Panc1 (cell line): ENCODE results near the gene ELMOD3. TPM values are rescaled to one million over a fixed set of nuclear protein-coding genes. Genes with fewer than 3 reads are reported as not detected.

Experiments used
- ATAC-seq: fragments of 200-7000 bp; cut with Tn5 transposase; 2 replicates; pipeline ENCODE4 v1.9.1; 2020; ENCODE audit warnings: mild to moderate bottlenecking, moderate library complexity
- BruUV-seq: library from RNA; stranded (reverse); fragments of 400-500 nt; replicated peaks from 2 replicates; lab custom pipeline; 2021; lab: Mats Ljungman, UMichigan
- CTCF ChIA-PET: fragments of 300-600 bp; sonication (Branson Sonifier 250); formaldehyde crosslinking; loops from one replicate; lab custom pipeline; 2022; ENCODE audit warnings: antibody characterized with exemption; lab: Charles Lee
- POLR2A ChIA-PET: fragments of 300-600 bp; sonication (Branson Sonifier 250); formaldehyde crosslinking; loops from one replicate; lab custom pipeline; 2022; ENCODE audit warnings: antibody characterized with exemption; lab: Charles Lee
- DNase-seq: peaks from one replicate; pipeline ENCODE4 v3.0.0-alpha.2; 2010; ENCODE audit warnings: low read depth, low spot score
- H3K27ac ChIP-seq: 2 replicates; pipeline ENCODE4 v1.5.1; 2011; ENCODE audit warnings: mild to moderate bottlenecking, low read length, inconsistent platforms
- H3K27me3 ChIP-seq: fragments of 200-500 bp; sonication (Bioruptor generic); 2 replicates; pipeline ENCODE4 v1.6.0; 2014; ENCODE audit warnings: low read length, inconsistent platforms; ENCODE audit not compliant: control insufficient read depth, insufficient read depth
- H3K36me3 ChIP-seq: fragments of 200-500 bp; sonication (Bioruptor generic); 2 replicates; pipeline ENCODE4 v1.5.1; 2014; ENCODE audit warnings: inconsistent platforms, mild to moderate bottlenecking, low read length, moderate library complexity; ENCODE audit not compliant: control insufficient read depth, insufficient read depth
- H3K4me1 ChIP-seq: 2 replicates; pipeline ENCODE4 v1.5.1; 2011; ENCODE audit warnings: inconsistent platforms, mild to moderate bottlenecking, low read length, moderate library complexity; ENCODE audit not compliant: control insufficient read depth, insufficient read depth
- H3K4me3 ChIP-seq, 2 experiments: 2 replicates each; pipeline ENCODE4 v1.5.1; 2011 to 2012; ENCODE audit warnings: low read depth in 2 of 2, low read length in 2 of 2, mild to moderate bottlenecking in 2 of 2, inconsistent platforms in 1 of 2, moderate library complexity in 1 of 2
- H3K9me3 ChIP-seq: fragments of 200-500 bp; sonication (Bioruptor generic); 2 replicates; pipeline ENCODE4 v1.5.1; 2014; ENCODE audit warnings: low read depth, mild to moderate bottlenecking, inconsistent platforms, low read length, moderate library complexity; ENCODE audit not compliant: control insufficient read depth, insufficient read depth
- CTCF ChIP-seq: fragments of 450-650 bp; IDR thresholded peaks from 2 replicates; pipeline ENCODE4 v1.5.1; 2017; ENCODE audit warnings: mild to moderate bottlenecking
- POLR2AphosphoS5 ChIP-seq: IDR thresholded peaks from 2 replicates; pipeline ENCODE4 v1.6.1; 2012; ENCODE audit warnings: mild to moderate bottlenecking, low read depth, low read length, moderate library complexity
- REST ChIP-seq, 2 experiments: IDR thresholded peaks; 2 replicates each; pipeline ENCODE4 v1.6.1; 2011 to 2012; ENCODE audit warnings: low read depth in 2 of 2, control low read depth in 1 of 2, low read length in 1 of 2, mild to moderate bottlenecking in 1 of 2, moderate library complexity in 1 of 2; ENCODE audit not compliant: insufficient read depth in 1 of 2
- SIN3A ChIP-seq: IDR thresholded peaks from 2 replicates; pipeline ENCODE4 v1.6.1; 2012; ENCODE audit warnings: low read depth, mild to moderate bottlenecking, low read length, moderate library complexity, borderline replicate concordance; ENCODE audit not compliant: insufficient read depth
- TCF7L2 ChIP-seq: IDR thresholded peaks from 2 replicates; pipeline ENCODE4 v1.6.1; 2011; ENCODE audit warnings: mild to moderate bottlenecking, low read depth, low read length, inconsistent platforms
- in situ Hi-C: cut with HindIII; loops from 2 replicates; pipeline ENCODE4 v1.10.0; 2016; ENCODE audit warnings: low sequenced_read_pairs, low pct_unique_long_range_greater_than_20kb
- intact Hi-C: fragments of 100-400 bp; cut with micrococcal nuclease; formaldehyde crosslinking; loops from one replicate; pipeline ENCODE4 v1.10.0; 2022; ENCODE audit not compliant: unreplicated experiment
- total RNA-seq: library from RNA; stranded (reverse); gene quantifications from one replicate; pipeline ENCODE4 v1.2.1, GENCODE V29; 2021; ENCODE audit not compliant: unreplicated experiment

Gene ELMOD3
- total RNA-seq, 1 experiment from 2014 or later, result 14.8 TPM

GRCh38 chr2:85398426-85399182, 44.0 kb downstream of the ELMOD3 start:
- Histone ChIP-seq H3K27me3 (no peaks in the 10 kb centered on the region), H3K36me3 (no peaks in the 10 kb centered on the region), H3K4me1 (no peaks in the 10 kb centered on the region), H3K27ac (no peak overlapping the region), H3K9me3 (no peaks in the 10 kb centered on the region), H3K4me3 (no peak overlapping the region)
- ATAC-seq (no peak), DNase-seq (no peak)
- intact Hi-C loops (no loop called here), in situ Hi-C loops (no loop called here)
- no TSS peak for BruUV-seq
- TF ChIP-seq REST (IDR thresholded peaks at IDR 0.05; ENCODE audit: insufficient read depth in 1 of 2, low read depth in 2 of 2, low read length in 1 of 2) (no peak), TCF7L2 (no peak), SIN3A (no peak), POLR2AphosphoS5 (no peak), CTCF (no peak)
- CTCF ChIA-PET, result interaction anchor here (0.6 kb wide), 1 partner anchor 308 kb away, joined by 3 read pairs; no protein-coding TSS in a partner anchor
- POLR2A ChIA-PET, result no interaction called here

- Histone ChIP-seq H3K4me3 (no peak overlapping the region), H3K36me3 (no peaks in the 10 kb centered on the region), H3K27me3 (no peaks in the 10 kb centered on the region), H3K9me3 (no peaks in the 10 kb centered on the region; the same call in 1 of the 2 replicates), H3K27ac (no peak overlapping the region), H3K4me1 (no peaks in the 10 kb centered on the region)
- ATAC-seq, result no peak
- TF ChIP-seq CTCF, result no peak
- no peak for TF ChIP-seq REST (IDR thresholded peaks at IDR 0.05; ENCODE audit: insufficient read depth in 1 of 2, low read depth in 2 of 2, low read length in 1 of 2)
- TF ChIP-seq SIN3A, result no peak
- no peak for TF ChIP-seq POLR2AphosphoS5
- no peak for TF ChIP-seq TCF7L2
- intact Hi-C loops (no loop called here), in situ Hi-C loops (no loop called here)
- POLR2A ChIA-PET, result no interaction called here
- CTCF ChIA-PET, result no interaction called here
- DNase-seq, result no peak
- BruUV-seq, result no TSS peak
Observed at GRCh38 chr2:85399183-85399455, 44.5 kb downstream of the ELMOD3 start.
